MM.1S (cell line): Measurements from ENCODE around the gene OR10A2.

Source experiments
- EZH2 ChIP-seq: fragments of 300-600 bp; sonication (generic); optimal IDR thresholded peaks from 2 replicates; pipeline ENCODE3; 2017; ENCODE audit warnings: low read depth, mild to moderate bottlenecking, antibody characterized with exemption, low read length, mixed read lengths
- EZH2phosphoT487 ChIP-seq: fragments of 300-600 bp; sonication (generic); IDR thresholded peaks from 2 replicates; pipeline ENCODE4 v1.6.1; 2018; ENCODE audit warnings: antibody characterized with exemption, low read length
- TF ChIP-seq, protein P1 (sequence below): fragments of 300-600 bp; sonication (generic); IDR thresholded peaks from 2 replicates; pipeline ENCODE4 v1.5.1; 2016; ENCODE audit warnings: antibody characterized with exemption, low read length, mixed read lengths

DNA sequence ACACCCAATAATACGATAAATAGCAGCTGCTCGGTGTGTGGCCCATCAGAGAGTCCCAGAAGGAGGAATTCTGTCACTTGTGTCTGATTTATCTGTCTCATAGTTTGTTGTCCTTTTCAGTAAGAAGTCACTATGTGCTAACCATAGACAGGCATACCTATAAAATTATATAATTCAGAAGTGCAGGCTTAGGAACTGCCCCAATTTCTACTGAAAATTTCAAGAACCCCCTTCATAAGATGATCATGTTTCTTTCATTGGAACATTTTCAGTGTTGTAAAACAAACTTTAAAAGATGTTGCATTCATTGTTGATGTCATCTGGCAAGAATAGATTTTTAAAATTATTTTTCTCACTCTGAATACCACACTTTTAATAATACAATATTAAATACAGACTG is 29.5 kb downstream of the OR10A2 start, which contains the start of gene OR2D2:
- TF ChIP-seq, protein P1, sequence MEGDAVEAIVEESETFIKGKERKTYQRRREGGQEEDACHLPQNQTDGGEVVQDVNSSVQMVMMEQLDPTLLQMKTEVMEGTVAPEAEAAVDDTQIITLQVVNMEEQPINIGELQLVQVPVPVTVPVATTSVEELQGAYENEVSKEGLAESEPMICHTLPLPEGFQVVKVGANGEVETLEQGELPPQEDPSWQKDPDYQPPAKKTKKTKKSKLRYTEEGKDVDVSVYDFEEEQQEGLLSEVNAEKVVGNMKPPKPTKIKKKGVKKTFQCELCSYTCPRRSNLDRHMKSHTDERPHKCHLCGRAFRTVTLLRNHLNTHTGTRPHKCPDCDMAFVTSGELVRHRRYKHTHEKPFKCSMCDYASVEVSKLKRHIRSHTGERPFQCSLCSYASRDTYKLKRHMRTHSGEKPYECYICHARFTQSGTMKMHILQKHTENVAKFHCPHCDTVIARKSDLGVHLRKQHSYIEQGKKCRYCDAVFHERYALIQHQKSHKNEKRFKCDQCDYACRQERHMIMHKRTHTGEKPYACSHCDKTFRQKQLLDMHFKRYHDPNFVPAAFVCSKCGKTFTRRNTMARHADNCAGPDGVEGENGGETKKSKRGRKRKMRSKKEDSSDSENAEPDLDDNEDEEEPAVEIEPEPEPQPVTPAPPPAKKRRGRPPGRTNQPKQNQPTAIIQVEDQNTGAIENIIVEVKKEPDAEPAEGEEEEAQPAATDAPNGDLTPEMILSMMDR, result no peak
- TF ChIP-seq EZH2phosphoT487, result no peak
- no peak for TF ChIP-seq EZH2
